ENCODE measurements around the gene NUP62. TPM values are rescaled to one million over a fixed set of nuclear protein-coding genes. Genes with fewer than 3 reads are reported as not detected.

Gene NUP62
- total and polyA plus RNA-seq, 2 experiments from 2014 or later = 43.3 to 71.3 TPM

DNA sequence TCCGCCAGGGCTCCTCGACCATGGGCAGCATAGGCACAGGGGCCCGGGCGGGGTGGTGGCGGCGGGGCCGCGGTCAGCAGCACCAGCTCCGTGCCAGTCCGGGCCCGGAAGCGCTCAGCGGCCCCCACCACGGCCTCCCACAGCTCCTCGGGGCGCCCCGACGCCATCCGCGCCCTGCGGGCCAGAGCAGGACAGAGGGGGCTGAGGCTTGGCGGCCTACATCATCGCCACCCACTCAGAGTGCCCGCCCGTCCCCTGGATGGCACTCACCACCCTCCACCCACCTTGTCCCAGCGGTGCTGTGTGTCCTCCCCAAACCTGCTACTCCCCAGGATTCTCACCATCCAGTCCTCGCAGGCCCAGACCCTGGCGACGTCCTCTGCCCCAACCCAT lies 56.2 kb downstream of the NUP62 start:
- Histone ChIP-seq H3K27ac (no peak overlapping the region), H3K4me3 (no peak overlapping the region), H3K36me3 (no peaks in the 10 kb centered on the region), H3K9me3 (ENCODE audit: low read depth) (no peaks in the 10 kb centered on the region), H3K4me1 (ENCODE audit: low read depth) (no peaks in the 10 kb centered on the region), H3K27me3 (no peaks in the 10 kb centered on the region)
- TF ChIP-seq, protein P1, sequence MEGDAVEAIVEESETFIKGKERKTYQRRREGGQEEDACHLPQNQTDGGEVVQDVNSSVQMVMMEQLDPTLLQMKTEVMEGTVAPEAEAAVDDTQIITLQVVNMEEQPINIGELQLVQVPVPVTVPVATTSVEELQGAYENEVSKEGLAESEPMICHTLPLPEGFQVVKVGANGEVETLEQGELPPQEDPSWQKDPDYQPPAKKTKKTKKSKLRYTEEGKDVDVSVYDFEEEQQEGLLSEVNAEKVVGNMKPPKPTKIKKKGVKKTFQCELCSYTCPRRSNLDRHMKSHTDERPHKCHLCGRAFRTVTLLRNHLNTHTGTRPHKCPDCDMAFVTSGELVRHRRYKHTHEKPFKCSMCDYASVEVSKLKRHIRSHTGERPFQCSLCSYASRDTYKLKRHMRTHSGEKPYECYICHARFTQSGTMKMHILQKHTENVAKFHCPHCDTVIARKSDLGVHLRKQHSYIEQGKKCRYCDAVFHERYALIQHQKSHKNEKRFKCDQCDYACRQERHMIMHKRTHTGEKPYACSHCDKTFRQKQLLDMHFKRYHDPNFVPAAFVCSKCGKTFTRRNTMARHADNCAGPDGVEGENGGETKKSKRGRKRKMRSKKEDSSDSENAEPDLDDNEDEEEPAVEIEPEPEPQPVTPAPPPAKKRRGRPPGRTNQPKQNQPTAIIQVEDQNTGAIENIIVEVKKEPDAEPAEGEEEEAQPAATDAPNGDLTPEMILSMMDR (IDR thresholded peaks at IDR 0.05; ENCODE audit: low read depth, low read length) = no peak
- DNase-seq (ENCODE audit: low read depth in 1 of 2, low spot score in 1 of 2) = no peak

DNA sequence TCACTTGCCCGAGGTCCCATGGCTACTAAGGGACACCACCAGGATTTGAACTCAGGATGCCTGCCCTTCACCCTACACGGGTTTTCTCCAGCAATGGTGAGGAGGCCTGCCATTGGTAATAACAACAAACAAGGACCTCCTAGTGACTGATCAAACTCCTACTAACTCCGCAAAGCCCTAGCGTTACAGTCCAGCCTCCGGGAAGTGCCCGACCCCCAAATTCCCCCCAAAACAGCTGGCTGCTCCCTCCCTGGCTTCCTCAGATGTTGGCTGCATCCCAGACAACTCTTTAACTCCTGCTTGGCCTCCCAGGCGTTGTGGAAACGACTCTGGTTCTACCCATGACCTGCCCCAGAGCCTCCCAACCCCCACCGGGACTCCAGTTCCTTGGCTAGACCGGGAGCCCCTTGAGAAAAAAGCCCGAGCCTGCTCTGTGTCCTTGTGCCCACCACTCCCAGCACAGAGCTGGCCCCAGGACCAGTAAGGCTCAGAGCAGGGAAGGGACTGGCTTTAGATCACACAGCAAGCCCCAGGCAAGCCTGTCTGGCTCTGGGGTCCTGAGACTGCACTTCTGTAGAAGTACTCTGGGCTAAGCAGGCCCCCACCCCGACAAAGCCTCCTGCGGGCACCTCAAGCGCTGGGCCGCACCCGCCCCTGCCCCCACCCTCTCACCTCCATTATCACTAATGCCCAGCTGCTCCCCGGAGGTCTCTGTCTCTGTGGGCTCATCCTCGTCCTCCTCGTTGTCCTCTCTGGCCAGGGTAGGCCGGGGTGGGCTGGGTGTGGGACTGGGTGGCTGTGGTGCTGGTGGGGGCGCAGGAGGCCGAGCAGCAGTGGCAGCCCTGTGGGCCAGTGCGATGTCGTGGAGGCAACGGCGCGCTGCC lies 56.8 kb downstream of the NUP62 start:
- Histone ChIP-seq H3K27ac (no peak overlapping the region), H3K4me3 (no peak overlapping the region), H3K27me3 (no peaks in the 10 kb centered on the region), H3K4me1 (ENCODE audit: low read depth) (no peaks in the 10 kb centered on the region), H3K36me3 (no peaks in the 10 kb centered on the region), H3K9me3 (ENCODE audit: low read depth) (no peaks in the 10 kb centered on the region)
- no peak for DNase-seq (ENCODE audit: low read depth in 1 of 2, low spot score in 1 of 2)
- TF ChIP-seq, protein P1 (IDR thresholded peaks at IDR 0.05; ENCODE audit: low read depth, low read length) = no peak

DNA sequence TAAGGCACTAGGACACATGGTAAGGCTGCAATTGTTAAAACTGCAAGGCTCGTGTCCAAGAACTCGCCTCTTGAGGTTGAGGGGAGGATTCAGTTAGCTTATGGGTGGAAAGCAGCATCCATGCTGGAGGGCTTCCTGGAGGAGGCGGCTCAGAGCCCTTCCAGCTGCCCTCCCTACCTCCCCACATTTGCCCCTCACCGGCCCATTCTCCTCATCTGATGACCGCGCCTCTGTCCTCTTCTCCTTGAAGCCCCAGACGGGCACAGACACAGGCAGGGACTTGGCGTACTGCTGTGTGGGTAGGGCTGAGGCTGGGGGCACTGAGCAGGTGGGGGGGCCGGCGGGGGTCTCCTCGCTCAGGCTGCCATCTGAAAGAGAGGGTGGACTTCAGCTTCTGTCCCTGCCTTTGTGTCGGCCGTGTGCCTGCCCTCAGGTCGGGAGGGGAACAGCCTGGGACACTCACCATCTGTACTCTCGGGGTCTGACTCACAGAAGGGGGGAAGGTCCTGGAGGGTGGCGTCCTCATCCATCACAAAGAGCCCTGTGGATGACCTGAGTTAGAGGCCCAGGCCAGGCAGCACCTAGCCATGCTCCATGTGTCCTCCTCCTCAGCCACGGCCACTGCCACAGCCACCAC lies 57.8 kb downstream of the NUP62 start:
- H3K27me3 ChIP-seq = no peaks in the 10 kb centered on the region
- peaks cover 2% of the 10 kb centered on the region for H3K4me1 ChIP-seq (ENCODE audit: low read depth)
- no peak overlapping the region for H3K4me3 ChIP-seq
- H3K36me3 ChIP-seq = no peaks in the 10 kb centered on the region
- TF ChIP-seq, protein P1 (IDR thresholded peaks at IDR 0.05; ENCODE audit: low read depth, low read length) = no peak
- H3K9me3 ChIP-seq (ENCODE audit: low read depth) = no peaks in the 10 kb centered on the region
- DNase-seq (ENCODE audit: low read depth in 1 of 2, low spot score in 1 of 2) = no peak
- H3K27ac ChIP-seq = no peak overlapping the region

DNA sequence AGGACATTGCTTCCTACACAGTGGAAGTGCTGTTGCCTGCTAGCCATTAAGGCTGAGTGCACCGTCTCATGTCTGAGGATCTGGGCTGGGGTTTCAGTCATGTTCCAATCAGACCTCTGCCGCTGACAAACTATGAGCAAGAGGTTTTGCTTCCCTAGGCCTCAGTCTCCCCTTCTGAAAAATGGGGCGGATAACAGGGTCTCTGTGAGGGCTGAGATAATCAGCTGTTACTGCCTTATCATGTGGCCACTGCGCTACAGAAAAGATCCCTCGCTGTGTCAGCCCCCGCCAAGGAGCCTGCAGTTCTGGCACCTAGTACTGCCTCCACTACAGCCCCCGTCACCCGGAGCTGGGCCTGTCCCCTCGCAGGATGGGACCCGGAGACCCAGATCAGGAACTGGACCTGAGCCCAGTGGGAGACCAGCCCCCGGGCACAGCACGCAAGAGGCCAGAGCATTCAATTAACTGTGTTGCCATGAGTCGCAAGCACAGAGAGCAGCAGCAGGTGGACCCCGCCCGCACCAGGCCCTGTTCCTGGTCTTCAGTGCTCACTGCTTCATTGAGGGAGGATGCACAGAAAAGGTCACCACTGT lies 58.9 kb downstream of the NUP62 start:
- Histone ChIP-seq H3K36me3 (no peaks in the 10 kb centered on the region), H3K27ac (peak overlapping the region; percentile 82), H3K9me3 (ENCODE audit: low read depth) (no peaks in the 10 kb centered on the region), H3K4me3 (peak overlapping the region; percentile 34), H3K27me3 (no peaks in the 10 kb centered on the region), H3K4me1 (ENCODE audit: low read depth) (peaks cover 11% of the 10 kb centered on the region)
- no peak for DNase-seq (ENCODE audit: low read depth in 1 of 2, low spot score in 1 of 2)
- TF ChIP-seq, protein P1 (IDR thresholded peaks at IDR 0.05; ENCODE audit: low read depth, low read length) = no peak

DNA sequence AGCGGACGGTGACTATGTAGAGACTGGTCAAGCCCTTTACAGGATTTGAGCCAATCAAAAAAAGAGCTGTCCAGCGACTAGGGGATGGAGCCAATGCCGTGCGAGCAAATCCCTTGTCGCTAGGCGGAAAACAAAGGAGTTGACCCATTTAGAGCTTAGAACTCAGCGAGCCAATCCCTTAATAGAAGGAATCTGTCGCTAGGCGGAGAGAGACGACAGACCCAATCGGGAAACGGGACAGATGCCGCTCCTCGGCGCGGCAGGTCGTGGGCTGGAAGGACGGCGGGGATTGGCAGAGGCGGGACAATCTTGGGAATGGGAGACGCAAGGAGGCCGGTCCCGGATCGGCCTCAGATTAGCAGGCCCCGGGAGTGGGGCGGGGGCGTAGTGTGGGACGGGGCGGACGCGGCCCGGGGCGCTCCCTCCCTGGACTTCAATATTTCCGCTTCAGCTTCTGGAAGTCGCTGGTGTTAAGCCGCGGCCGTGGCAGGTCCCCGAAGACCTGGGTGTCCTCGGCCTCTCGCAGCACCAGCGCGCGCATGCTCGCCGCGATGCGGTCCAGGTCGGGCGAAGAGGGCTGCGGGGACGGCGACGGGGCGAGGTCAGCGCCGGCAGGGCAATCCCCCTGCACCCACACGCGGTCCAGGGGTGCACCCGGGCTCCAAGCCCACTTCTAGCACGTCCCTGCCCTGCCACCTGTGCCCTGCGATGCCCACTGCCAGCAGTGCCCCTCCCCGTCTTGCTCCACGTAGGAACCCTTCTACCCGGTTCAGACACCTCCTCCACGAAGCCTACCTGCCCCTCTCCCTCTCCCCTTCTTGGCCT lies 59.6 kb downstream of the NUP62 start:
- H3K4me3 ChIP-seq = peak overlapping the region; percentile 34
- H3K36me3 ChIP-seq = no peaks in the 10 kb centered on the region
- DNase-seq (ENCODE audit: low read depth in 1 of 2, low spot score in 1 of 2) = peak; percentile 99 to 100
- peaks cover 11% of the 10 kb centered on the region for H3K4me1 ChIP-seq (ENCODE audit: low read depth)
- H3K27me3 ChIP-seq = no peaks in the 10 kb centered on the region
- H3K9me3 ChIP-seq (ENCODE audit: low read depth) = no peaks in the 10 kb centered on the region
- TF ChIP-seq, protein P1 (IDR thresholded peaks at IDR 0.05; ENCODE audit: low read depth, low read length) = peak; percentile 4
- peak overlapping the region; percentile 82 for H3K27ac ChIP-seq

All from cardiac muscle cell (in vitro differentiated cells and primary cell).